ENCODE measurements around the gene PPIF.

PPIF gene

DNA sequence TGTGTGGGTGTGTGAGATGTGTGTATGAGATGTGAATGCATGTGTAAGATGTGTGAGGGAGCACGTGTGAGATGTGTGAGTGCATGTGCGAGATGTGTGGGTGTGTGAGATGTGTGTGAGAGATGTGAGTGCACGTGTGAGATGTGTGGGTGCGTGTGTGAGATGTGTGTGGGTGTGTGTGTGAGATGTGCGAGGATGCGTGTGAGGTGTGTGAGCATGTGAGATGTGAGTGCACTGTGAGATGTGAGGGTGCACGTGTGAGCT lies 31.0 kb downstream of the PPIF start:
- no peak overlapping the region for H3K4me3 Mint-ChIP-seq
- H3K9me3 Mint-ChIP-seq: no peaks in the 10 kb centered on the region
- ATAC-seq: no peak
- no peaks in the 10 kb centered on the region for H3K27me3 Mint-ChIP-seq
- H3K36me3 Mint-ChIP-seq: no peaks in the 10 kb centered on the region
- H3K27ac Mint-ChIP-seq: no peak overlapping the region
- peaks cover 6% of the 10 kb centered on the region for H3K4me1 Mint-ChIP-seq

DNA sequence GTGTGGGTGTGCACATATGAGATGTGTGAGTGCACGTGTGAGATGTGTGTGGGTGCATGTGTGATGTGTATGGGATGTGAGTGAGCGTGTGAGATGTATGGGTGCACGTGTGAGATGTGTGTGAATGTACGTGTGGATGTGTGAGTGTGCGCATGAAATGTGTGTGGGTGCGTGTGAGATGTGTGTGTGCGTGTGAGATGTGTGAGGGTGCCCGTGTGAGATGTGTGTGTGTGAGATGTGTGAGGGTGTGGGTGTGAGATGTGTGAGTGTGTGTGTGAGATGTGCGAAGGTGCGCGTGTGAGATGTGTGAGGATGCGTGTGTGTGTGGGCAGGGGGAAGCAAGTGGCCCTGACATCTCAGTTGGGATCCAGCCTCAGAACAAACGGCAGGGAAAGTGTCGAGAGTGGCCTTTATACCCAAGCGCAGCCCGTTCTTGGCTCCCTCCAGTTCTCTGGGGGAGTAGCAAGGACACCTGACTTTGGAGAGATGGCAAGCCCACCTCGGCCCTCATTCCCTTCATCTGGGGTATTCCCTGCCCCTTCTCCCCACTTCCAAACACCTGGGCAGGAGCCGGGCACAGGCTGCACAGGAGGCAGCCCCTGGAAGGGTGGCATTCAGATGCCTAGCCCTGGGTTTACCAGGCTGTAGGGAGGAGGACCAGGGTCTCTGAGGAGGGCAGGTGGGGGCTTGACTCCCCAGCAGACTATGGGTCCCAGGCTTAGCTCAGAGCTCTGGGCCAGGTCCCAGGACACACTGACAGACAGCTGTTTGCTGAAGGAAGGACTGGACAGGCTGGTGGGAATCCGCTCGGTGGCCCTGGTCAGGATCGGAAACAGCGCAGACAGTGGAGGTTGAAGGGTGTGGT lies 31.6 kb downstream of the PPIF start:
- Mint-ChIP-seq H3K27me3 (no peaks in the 10 kb centered on the region), H3K27ac (no peak overlapping the region), H3K9me3 (no peaks in the 10 kb centered on the region), H3K4me1 (peaks cover 6% of the 10 kb centered on the region), H3K4me3 (no peak overlapping the region), H3K36me3 (no peaks in the 10 kb centered on the region)
- no peak for ATAC-seq

DNA sequence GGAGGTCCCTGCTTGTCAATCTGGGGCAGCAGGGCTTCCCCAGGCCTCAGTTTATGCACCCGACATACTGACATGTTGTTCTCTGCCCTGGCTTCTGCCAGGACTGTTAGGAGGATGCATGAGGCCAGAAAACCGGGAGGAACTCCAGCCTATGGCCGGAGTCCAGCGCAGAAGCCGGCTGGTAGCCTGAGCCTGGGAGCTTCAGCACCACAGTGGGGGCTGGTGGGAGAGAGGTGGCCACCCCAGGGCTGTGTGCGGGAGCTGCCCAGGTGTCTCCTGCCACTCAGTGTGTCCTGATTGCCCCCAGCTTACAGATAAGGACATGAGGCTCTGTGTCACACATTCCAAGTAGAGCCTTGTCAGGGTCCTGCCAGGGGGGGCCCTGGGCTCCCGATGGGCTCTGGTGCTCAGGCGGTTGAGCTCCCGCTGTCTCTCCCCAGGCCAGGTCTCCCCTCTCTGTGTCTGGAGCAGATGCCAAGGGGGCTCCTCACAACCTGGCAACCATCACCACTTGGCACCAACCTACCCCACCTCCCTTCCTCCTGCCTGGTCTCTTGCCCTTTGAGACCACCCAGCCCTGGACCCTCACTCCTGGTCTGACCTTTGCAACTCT lies 32.3 kb downstream of the PPIF start:
- ATAC-seq: no peak
- H3K36me3 Mint-ChIP-seq: no peaks in the 10 kb centered on the region
- H3K4me1 Mint-ChIP-seq: peaks cover 3% of the 10 kb centered on the region
- H3K27ac Mint-ChIP-seq: no peak overlapping the region
- H3K9me3 Mint-ChIP-seq: no peaks in the 10 kb centered on the region
- H3K27me3 Mint-ChIP-seq: no peaks in the 10 kb centered on the region
- H3K4me3 Mint-ChIP-seq: no peak overlapping the region

DNA sequence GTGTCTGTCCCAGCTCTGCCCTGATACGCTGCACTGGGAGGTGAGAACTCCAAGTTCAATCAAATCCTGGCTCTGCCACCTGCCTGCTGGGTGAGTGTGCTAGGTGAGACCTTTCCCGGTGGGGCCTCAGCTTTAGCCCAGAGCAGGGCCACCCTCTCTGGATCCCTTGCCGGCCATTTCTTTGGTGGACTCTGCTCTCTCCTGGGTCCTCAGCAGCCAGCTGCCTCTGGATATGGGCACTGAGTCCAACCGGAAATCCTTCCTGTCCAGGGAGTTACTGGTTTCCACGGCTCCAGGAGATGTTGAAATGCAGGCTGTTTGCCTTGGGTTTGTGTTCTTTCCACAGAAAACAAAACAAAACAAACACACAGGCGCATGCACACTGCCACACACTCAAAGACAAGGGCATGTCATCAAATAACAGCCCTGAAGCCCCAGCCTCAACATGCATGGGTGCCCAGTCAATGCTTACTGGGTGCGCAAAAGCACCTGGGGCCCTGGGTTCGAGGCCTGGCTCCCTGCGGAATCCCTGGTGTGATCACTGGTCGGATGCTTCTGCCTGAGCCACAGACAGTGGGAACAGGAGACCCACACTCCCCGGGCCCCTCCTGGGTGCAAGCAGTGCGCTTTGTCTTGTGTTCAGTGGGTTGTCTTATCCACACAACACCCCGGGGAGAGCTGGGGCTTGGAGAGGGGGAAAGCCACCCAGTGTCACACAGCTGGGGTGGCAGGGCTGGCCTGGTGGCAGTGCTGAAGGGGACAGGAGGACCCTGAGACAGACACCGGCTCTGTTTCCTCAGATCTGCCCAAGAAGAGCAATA lies 33.1 kb downstream of the PPIF start:
- no peak overlapping the region for H3K4me3 Mint-ChIP-seq
- H3K4me1 Mint-ChIP-seq: no peaks in the 10 kb centered on the region
- no peaks in the 10 kb centered on the region for H3K27me3 Mint-ChIP-seq

DNA sequence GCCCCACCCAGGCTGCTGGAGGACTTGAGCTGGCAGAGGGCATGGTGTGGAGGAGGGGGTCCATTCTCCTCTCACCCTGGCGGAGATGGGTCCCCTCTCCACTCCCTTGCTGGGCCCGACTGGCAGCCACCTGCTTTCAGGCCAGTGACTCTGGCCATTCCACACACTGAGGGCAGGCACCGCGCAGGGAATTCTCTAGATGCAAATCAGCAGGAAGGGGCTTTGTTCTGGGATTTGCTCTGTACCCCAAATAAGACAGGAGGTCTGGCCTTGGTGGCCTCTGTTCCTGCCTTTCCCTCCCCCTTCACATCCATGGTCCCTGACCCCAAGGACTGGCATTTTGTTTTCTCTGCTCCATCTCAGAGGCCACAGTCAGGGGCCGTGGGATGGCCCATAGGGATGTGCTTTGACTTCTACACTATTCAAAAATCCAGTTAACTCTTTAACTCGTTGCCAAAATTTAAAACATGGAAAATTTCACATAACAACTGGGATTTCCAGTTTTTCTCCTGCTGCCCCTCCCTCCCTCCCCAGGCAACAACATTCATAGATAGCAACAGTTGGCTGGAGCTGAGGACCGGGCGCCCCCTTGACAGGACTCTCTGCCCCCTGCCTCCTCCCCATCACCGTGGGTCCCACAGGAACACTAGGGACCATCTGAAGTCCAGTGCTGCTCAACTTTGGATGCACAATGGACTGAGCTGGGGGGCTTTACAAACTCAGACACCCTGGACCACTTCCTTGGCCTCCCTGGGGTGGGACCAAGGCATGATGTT lies 33.9 kb downstream of the PPIF start:
- no peak for ATAC-seq
- no peak overlapping the region for H3K4me3 Mint-ChIP-seq
- no peaks in the 10 kb centered on the region for H3K36me3 Mint-ChIP-seq
- no peaks in the 10 kb centered on the region for H3K4me1 Mint-ChIP-seq
- no peak overlapping the region for H3K27ac Mint-ChIP-seq
- H3K27me3 Mint-ChIP-seq: no peaks in the 10 kb centered on the region
- H3K9me3 Mint-ChIP-seq: no peaks in the 10 kb centered on the region

More for the DNA sequence above, 33.1 kb downstream of the PPIF start:
- Mint-ChIP-seq H3K27ac (no peak overlapping the region), H3K36me3 (no peaks in the 10 kb centered on the region), H3K9me3 (no peaks in the 10 kb centered on the region)
- no peak for ATAC-seq

DNA sequence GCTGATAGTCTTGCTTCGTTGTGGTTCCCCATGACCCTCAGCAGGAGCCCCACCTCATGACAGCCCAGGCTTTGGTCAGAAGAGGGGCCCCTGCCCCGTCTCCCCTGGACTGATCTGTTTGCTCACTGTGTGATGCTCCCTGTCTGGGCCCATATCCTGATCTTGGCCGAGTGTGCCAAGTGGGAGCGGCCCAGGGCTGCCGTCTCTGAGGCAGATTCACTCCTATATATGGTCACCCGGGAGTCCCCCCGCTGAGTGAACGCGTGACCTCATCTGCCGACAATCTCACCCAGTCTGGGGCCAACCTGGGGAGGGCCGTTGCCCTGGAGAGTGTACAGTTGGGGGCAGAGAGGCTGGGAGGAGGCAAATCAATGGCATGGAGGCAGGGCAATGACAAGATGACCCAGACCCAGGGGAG lies 34.5 kb downstream of the PPIF start:
- Mint-ChIP-seq H3K4me3 (no peak overlapping the region), H3K4me1 (no peaks in the 10 kb centered on the region), H3K27me3 (no peaks in the 10 kb centered on the region), H3K36me3 (no peaks in the 10 kb centered on the region), H3K9me3 (no peaks in the 10 kb centered on the region), H3K27ac (no peak overlapping the region)
- no peak for ATAC-seq

- no peak overlapping the region for H3K27ac Mint-ChIP-seq
- H3K9me3 Mint-ChIP-seq: no peaks in the 10 kb centered on the region
- H3K27me3 Mint-ChIP-seq: no peaks in the 10 kb centered on the region
- ATAC-seq: no peak
- H3K4me3 Mint-ChIP-seq: no peak overlapping the region
- H3K4me1 Mint-ChIP-seq: no peaks in the 10 kb centered on the region
- H3K36me3 Mint-ChIP-seq: no peaks in the 10 kb centered on the region
Measured at GRCh38 chr10:79382491-79382941, 35.2 kb downstream of the PPIF start.

DNA sequence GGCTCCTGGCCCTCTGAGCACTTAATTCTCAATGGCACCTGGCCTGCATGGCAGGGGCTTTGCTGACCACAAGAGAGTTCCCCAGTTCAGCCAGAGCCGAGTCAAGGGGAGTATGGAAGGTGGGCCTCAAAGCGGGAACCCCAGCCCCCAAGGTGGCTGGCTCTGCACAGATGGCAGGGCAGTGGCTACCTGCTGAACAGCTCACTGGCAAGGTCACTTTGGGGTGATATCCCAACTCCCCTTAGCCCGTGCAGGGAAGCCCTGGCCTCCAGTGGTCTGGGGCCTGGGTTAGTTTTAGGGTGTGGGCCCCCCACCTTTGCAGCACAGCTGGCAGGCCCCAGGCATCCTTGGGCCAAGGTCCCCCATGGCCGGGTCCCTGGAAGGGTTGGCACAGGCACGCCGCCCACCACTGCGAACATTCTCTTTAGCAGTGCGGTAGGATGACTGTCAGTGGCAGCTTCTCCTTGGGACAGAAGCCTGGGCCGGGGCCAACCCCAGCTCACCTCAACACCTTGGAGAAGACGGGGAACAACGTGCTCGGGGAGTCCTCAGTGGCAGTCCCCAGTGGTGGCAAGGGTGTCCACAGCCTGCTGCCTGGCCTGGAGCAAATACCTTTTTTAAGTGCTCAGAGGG lies 36.8 kb downstream of the PPIF start:
- H3K4me3 Mint-ChIP-seq: no peak overlapping the region
- no peaks in the 10 kb centered on the region for H3K9me3 Mint-ChIP-seq
- no peak overlapping the region for H3K27ac Mint-ChIP-seq
- H3K4me1 Mint-ChIP-seq: peaks cover 7% of the 10 kb centered on the region
- no peak for ATAC-seq
- no peaks in the 10 kb centered on the region for H3K27me3 Mint-ChIP-seq
- H3K36me3 Mint-ChIP-seq: no peaks in the 10 kb centered on the region

GRCh38 chr10:79384773-79385391 lies 37.6 kb downstream of the PPIF start:
- no peak overlapping the region for H3K4me3 Mint-ChIP-seq
- no peaks in the 10 kb centered on the region for H3K9me3 Mint-ChIP-seq
- no peaks in the 10 kb centered on the region for H3K36me3 Mint-ChIP-seq
- ATAC-seq: no peak
- peaks cover 9% of the 10 kb centered on the region for H3K4me1 Mint-ChIP-seq
- H3K27ac Mint-ChIP-seq: no peak overlapping the region
- H3K27me3 Mint-ChIP-seq: no peaks in the 10 kb centered on the region

GRCh38 chr10:79385392-79385795 lies 38.1 kb downstream of the PPIF start:
- no peak overlapping the region for H3K27ac Mint-ChIP-seq
- no peaks in the 10 kb centered on the region for H3K9me3 Mint-ChIP-seq
- H3K4me3 Mint-ChIP-seq: no peak overlapping the region
- peaks cover 11% of the 10 kb centered on the region for H3K4me1 Mint-ChIP-seq
- no peak for ATAC-seq
- no peaks in the 10 kb centered on the region for H3K27me3 Mint-ChIP-seq
- no peaks in the 10 kb centered on the region for H3K36me3 Mint-ChIP-seq

GRCh38 chr10:79385804-79386531 lies 38.7 kb downstream of the PPIF start:
- H3K4me3 Mint-ChIP-seq: no peak overlapping the region
- ATAC-seq: no peak
- H3K4me1 Mint-ChIP-seq: peaks cover 16% of the 10 kb centered on the region
- no peak overlapping the region for H3K27ac Mint-ChIP-seq
- no peaks in the 10 kb centered on the region for H3K36me3 Mint-ChIP-seq
- no peaks in the 10 kb centered on the region for H3K9me3 Mint-ChIP-seq
- H3K27me3 Mint-ChIP-seq: no peaks in the 10 kb centered on the region

- peak; percentile 14 for ATAC-seq
- Mint-ChIP-seq H3K4me1 (peaks cover 16% of the 10 kb centered on the region), H3K27me3 (no peaks in the 10 kb centered on the region), H3K27ac (no peak overlapping the region), H3K4me3 (no peak overlapping the region), H3K9me3 (no peaks in the 10 kb centered on the region), H3K36me3 (no peaks in the 10 kb centered on the region)
Measured at GRCh38 chr10:79386637-79387465, 39.6 kb downstream of the PPIF start.

DNA sequence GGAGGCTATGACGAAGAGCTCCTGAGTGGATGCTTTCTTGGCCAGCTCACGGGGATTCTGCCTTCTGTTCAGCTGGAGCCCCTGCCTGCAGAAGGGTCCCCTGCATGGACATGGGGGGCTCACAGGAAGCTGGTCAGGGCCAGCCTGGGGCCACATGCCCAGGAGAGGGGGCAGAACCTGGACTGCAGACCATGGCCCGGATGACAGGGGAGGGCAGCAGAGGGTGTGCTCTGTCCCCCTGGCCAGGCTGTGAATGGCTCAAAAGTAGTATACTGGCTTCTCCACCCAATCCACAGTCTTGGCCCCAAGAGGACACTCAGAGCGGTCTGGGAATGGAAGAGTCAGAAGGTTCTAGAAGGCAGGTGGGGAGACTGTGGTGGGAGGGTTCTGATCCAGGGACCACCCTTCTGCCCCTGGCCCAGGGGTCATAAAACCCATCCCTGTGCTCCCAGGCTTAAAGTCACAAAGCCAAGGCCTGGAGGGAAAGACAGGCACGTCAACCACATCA lies 40.3 kb downstream of the PPIF start:
- H3K36me3 Mint-ChIP-seq: no peaks in the 10 kb centered on the region
- H3K4me3 Mint-ChIP-seq: no peak overlapping the region
- no peaks in the 10 kb centered on the region for H3K27me3 Mint-ChIP-seq
- H3K9me3 Mint-ChIP-seq: no peaks in the 10 kb centered on the region
- H3K27ac Mint-ChIP-seq: no peak overlapping the region
- no peak for ATAC-seq
- H3K4me1 Mint-ChIP-seq: peaks cover 16% of the 10 kb centered on the region
